Measurements from ENCODE around the gene MAP2K4. TPM values are rescaled to one million over a fixed set of nuclear protein-coding genes. Genes with fewer than 3 reads are reported as not detected.

Gene MAP2K4
- total RNA-seq, 1 experiment from 2014 or later = 24.4 TPM

DNA sequence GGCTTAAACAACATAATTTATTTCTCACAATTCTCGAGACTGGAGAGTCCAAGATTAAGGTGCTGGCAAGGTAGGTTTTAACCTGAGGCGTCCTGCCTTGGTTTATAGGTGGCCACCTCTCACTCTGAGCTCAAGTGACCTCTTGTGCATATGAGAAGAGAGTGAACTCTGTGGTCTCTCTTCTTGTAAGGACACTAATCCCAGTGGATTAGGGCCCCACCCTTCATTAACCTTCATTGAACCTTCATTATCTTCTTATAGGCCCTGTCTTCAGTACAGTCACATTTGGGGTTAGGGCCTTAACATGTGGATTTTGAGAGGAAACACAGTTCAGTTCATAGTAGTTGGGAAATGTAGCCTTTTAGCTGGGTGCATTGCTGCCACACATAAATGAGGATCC, 57.1 kb downstream of the MAP2K4 start (continued):
- TF ChIP-seq PRRX2 (CRISPR knock-in tag; IDR thresholded peaks at IDR 0.05) = no peak
- TF ChIP-seq, protein P1, sequence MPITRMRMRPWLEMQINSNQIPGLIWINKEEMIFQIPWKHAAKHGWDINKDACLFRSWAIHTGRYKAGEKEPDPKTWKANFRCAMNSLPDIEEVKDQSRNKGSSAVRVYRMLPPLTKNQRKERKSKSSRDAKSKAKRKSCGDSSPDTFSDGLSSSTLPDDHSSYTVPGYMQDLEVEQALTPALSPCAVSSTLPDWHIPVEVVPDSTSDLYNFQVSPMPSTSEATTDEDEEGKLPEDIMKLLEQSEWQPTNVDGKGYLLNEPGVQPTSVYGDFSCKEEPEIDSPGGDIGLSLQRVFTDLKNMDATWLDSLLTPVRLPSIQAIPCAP (CRISPR knock-in tag; IDR thresholded peaks at IDR 0.05) = no peak
- TF ChIP-seq ETV6 (CRISPR knock-in tag; IDR thresholded peaks at IDR 0.05) = no peak

GRCh38 chr17:12078791-12079190, 58.1 kb downstream of the MAP2K4 start:
- Mint-ChIP-seq H3K36me3 (peaks cover 12% of the 10 kb centered on the region), H3K4me3 (no peak overlapping the region), H3K27me3 (ENCODE audit: low read depth) (no peaks in the 10 kb centered on the region), H3K4me1 (peaks cover 10% of the 10 kb centered on the region), H3K9me3 (no peaks in the 10 kb centered on the region), H3K27ac (no peak overlapping the region)
- POLR2A ChIA-PET = no interaction called here
- CTCF ChIA-PET = no interaction called here
- no peak for ATAC-seq
- TF ChIP-seq, protein P2, sequence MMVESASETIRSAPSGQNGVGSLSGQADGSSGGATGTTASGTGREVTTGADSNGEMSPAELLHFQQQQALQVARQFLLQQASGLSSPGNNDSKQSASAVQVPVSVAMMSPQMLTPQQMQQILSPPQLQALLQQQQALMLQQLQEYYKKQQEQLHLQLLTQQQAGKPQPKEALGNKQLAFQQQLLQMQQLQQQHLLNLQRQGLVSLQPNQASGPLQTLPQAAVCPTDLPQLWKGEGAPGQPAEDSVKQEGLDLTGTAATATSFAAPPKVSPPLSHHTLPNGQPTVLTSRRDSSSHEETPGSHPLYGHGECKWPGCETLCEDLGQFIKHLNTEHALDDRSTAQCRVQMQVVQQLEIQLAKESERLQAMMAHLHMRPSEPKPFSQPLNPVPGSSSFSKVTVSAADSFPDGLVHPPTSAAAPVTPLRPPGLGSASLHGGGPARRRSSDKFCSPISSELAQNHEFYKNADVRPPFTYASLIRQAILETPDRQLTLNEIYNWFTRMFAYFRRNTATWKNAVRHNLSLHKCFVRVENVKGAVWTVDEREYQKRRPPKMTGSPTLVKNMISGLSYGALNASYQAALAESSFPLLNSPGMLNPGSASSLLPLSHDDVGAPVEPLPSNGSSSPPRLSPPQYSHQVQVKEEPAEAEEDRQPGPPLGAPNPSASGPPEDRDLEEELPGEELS (CRISPR knock-in tag; IDR thresholded peaks at IDR 0.05) = no peak
- TF ChIP-seq ZNF281 (CRISPR knock-in tag; IDR thresholded peaks at IDR 0.05) (no peak), ZNF121 (CRISPR knock-in tag; IDR thresholded peaks at IDR 0.05) (no peak), ZNF423 (CRISPR knock-in tag; IDR thresholded peaks at IDR 0.05) (no peak), JUN (CRISPR knock-in tag; IDR thresholded peaks at IDR 0.05) (no peak), ZSCAN18 (CRISPR knock-in tag; IDR thresholded peaks at IDR 0.05) (no peak), NFYB (CRISPR knock-in tag; conservative IDR thresholded peaks at IDR 0.05; ENCODE audit: low read depth) (no peak), E2F5 (CRISPR knock-in tag; IDR thresholded peaks at IDR 0.05) (no peak), FOXP1 (CRISPR knock-in tag; IDR thresholded peaks at IDR 0.05; ENCODE audit: borderline replicate concordance) (no peak), HMGA2 (CRISPR knock-in tag; IDR thresholded peaks at IDR 0.05) (no peak), STAT6 (CRISPR knock-in tag; conservative IDR thresholded peaks at IDR 0.05; ENCODE audit: low read depth) (no peak), ETV6 (CRISPR knock-in tag; IDR thresholded peaks at IDR 0.05) (no peak), NFE2L1 (CRISPR knock-in tag; IDR thresholded peaks at IDR 0.05) (no peak), MLX (CRISPR knock-in tag; IDR thresholded peaks at IDR 0.05) (no peak), RELA (CRISPR knock-in tag; IDR thresholded peaks at IDR 0.05; ENCODE audit: borderline replicate concordance) (no peak), OVOL2 (CRISPR knock-in tag; IDR thresholded peaks at IDR 0.05; ENCODE audit: borderline replicate concordance) (no peak), PREB (CRISPR knock-in tag; IDR thresholded peaks at IDR 0.05; ENCODE audit: borderline replicate concordance) (no peak)
- TF ChIP-seq, protein P3, sequence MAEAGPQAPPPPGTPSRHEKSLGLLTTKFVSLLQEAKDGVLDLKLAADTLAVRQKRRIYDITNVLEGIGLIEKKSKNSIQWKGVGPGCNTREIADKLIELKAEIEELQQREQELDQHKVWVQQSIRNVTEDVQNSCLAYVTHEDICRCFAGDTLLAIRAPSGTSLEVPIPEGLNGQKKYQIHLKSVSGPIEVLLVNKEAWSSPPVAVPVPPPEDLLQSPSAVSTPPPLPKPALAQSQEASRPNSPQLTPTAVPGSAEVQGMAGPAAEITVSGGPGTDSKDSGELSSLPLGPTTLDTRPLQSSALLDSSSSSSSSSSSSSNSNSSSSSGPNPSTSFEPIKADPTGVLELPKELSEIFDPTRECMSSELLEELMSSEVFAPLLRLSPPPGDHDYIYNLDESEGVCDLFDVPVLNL (CRISPR knock-in tag; IDR thresholded peaks at IDR 0.05; ENCODE audit: borderline replicate concordance, low read depth) = no peak
- no peak for DNase-seq (ENCODE audit: low spot score)
